Middle frontal gyrus (tissue), 1 donor: ENCODE measurements around the gene SAP30L.

Source experiments
- DNase-seq: peaks from one replicate; pipeline ENCODE4 v3.0.0-alpha.2; 2015; ENCODE audit warnings: low spot score; ENCODE audit errors: extremely low spot score

Gene SAP30L

GRCh38 chr5:154506716-154507080 lies 60.9 kb downstream of the SAP30L start:
- DNase-seq: no peak

GRCh38 chr5:154508114-154508513 lies 62.3 kb downstream of the SAP30L start:
- DNase-seq: no peak

GRCh38 chr5:154509784-154510555 lies 64.2 kb downstream of the SAP30L start:
- no peak for DNase-seq
